ENCODE data around the gene MUC2. TPM values are rescaled to one million over a fixed set of nuclear protein-coding genes. Genes with fewer than 3 reads are reported as not detected.

The MUC2 gene
- total and polyA plus RNA-seq, 2 of the 4 experiments (the other 2 are of a cell fraction): not detected

DNA sequence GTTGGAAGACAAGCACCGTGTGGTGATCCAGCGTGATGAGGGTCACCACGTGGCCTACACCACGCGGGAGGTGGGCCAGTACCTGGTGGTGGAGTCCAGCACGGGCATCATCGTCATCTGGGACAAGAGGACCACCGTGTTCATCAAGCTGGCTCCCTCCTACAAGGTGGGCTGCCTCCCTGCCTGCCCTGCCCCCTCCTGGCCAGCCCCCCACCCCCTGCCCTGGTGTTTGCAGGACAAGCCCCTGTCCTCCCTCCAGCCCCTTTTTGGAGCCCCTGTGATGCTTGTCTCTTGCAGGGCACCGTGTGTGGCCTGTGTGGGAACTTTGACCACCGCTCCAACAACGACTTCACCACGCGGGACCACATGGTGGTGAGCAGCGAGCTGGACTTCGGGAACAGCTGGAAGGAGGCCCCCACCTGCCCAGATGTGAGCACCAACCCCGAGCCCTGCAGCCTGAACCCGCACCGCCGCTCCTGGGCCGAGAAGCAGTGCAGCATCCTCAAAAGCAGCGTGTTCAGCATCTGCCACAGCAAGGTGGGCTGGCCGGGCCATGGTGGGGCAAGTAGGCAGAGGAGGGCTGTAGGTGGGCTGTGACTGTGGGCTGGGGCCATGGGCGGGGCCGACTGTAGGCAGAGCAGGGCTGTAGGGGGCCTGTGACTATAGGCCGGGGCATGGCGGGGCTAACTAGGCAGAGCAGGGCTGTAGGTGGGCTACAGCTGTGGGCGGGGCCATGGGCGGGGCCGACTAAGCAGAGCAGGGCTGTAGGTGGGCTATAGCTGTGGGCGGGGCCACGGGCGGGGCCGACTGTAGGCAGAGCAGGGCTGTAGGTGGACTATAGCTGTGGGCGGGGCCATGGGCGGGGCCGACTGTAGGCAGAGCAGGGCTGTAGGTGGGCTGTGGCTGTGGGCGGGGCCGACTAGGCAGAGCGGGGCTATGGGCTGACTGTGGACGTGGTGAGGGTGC is 13.6 kb downstream of the MUC2 start:
- H3K27ac ChIP-seq (ENCODE audit: insufficient read depth, low read length): no peak overlapping the region
- no peak overlapping the region for H2BK20ac ChIP-seq (ENCODE audit: low read depth, low read length)
- no peak overlapping the region for H4K91ac ChIP-seq (ENCODE audit: insufficient read depth, low read depth, low read length)
- H3K4ac ChIP-seq (ENCODE audit: low read depth, low read length): no peak overlapping the region
- no peak overlapping the region for H3K14ac ChIP-seq (replicated peaks; ENCODE audit: low read depth, low read length)
- no peak overlapping the region for H3K9ac ChIP-seq (ENCODE audit: low read depth, low read length)
- H3K27me3 ChIP-seq (ENCODE audit: control insufficient read depth, insufficient read depth, low read length): no peaks in the 10 kb centered on the region; the same call in 1 of the 2 replicates
- dilution Hi-C loops (cut with HindIII; ENCODE audit: low sequenced_read_pairs, unreplicated experiment) (no loop called here), in situ Hi-C loops (cut with MboI; ENCODE audit: low sequenced_read_pairs) (no loop called here), intact Hi-C loops (cut with micrococcal nuclease) (no loop called here)
- no peaks in the 10 kb centered on the region for H3K4me1 ChIP-seq (ENCODE audit: control insufficient read depth, insufficient read depth, low read length)
- no peak overlapping the region for H2AK9ac ChIP-seq (replicated peaks; ENCODE audit: low read depth, low read length, poor library complexity)
- H3K36me3 ChIP-seq (ENCODE audit: control insufficient read depth, insufficient read depth, low read length): no peaks in the 10 kb centered on the region
- H3K18ac ChIP-seq (ENCODE audit: low read depth, low read length): no peak overlapping the region
- H2BK5ac ChIP-seq (ENCODE audit: low read depth, low read length, poor library complexity, severe bottlenecking): no peak overlapping the region
- no peak overlapping the region for H3K4me3 ChIP-seq (ENCODE audit: insufficient read depth, low read depth, low read length)
- WGBS, 2 experiments (ENCODE audit: extremely low coverage in 2 of 2, insufficient read length in 1 of 2): 83% methylated on average over 23 of the region's 40 CpGs; no CpG with 5 or more reads in 1 of the 2 experiments
- no TSS peak for BruUV-seq (replicated peaks)
- no peak overlapping the region for H4K5ac ChIP-seq (ENCODE audit: low read depth, low read length)
- H3K9me3 ChIP-seq (ENCODE audit: control insufficient read depth, insufficient read depth, low read length): peaks cover 8% of the 10 kb centered on the region; the same call in 1 of the 2 replicates
- ATAC-seq (ENCODE audit: low read depth) (no peak), DNase-seq (no peak)
- H4K20me1 ChIP-seq (ENCODE audit: insufficient read depth, low read length): peaks cover 5% of the 10 kb centered on the region; the same call in 1 of the 2 replicates
- ChIA-PET CTCF (no interaction called here), POLR2A (ENCODE audit: unreplicated experiment) (no interaction called here)
- no peak overlapping the region for H2BK15ac ChIP-seq (ENCODE audit: low read depth, low read length)
- no peak overlapping the region for H2BK120ac ChIP-seq (ENCODE audit: low read depth, low read length)
- H2AK5ac ChIP-seq (ENCODE audit: low read depth, low read length): no peak overlapping the region
- H3K79me1 ChIP-seq (ENCODE audit: low read depth in 1 of 2, low read length in 2 of 2): no peaks in the 10 kb centered on the region
- no peak overlapping the region for H3K56ac ChIP-seq (ENCODE audit: extremely low read depth, insufficient read depth, low read length)
- H3K23ac ChIP-seq (ENCODE audit: low read depth, low read length): no peak overlapping the region
- H3K4me2 ChIP-seq (ENCODE audit: low read depth, low read length): no peak overlapping the region
- TF ChIP-seq, protein P1, sequence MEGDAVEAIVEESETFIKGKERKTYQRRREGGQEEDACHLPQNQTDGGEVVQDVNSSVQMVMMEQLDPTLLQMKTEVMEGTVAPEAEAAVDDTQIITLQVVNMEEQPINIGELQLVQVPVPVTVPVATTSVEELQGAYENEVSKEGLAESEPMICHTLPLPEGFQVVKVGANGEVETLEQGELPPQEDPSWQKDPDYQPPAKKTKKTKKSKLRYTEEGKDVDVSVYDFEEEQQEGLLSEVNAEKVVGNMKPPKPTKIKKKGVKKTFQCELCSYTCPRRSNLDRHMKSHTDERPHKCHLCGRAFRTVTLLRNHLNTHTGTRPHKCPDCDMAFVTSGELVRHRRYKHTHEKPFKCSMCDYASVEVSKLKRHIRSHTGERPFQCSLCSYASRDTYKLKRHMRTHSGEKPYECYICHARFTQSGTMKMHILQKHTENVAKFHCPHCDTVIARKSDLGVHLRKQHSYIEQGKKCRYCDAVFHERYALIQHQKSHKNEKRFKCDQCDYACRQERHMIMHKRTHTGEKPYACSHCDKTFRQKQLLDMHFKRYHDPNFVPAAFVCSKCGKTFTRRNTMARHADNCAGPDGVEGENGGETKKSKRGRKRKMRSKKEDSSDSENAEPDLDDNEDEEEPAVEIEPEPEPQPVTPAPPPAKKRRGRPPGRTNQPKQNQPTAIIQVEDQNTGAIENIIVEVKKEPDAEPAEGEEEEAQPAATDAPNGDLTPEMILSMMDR (conservative IDR thresholded peaks at IDR 0.05; ENCODE audit: low read depth, low read length): no peak
- no peak for TF ChIP-seq POLR2A (IDR thresholded peaks at IDR 0.05; ENCODE audit: low read depth, low read length)
- no peak for TF ChIP-seq NFE2L2 (IDR thresholded peaks at IDR 0.05; ENCODE audit: low read depth, low read length)
- no peak for TF ChIP-seq CEBPB (IDR thresholded peaks at IDR 0.05; ENCODE audit: low read depth, low read length)
- no peak for TF ChIP-seq MAFK (IDR thresholded peaks at IDR 0.05; ENCODE audit: low read depth, low read length)
- no peak for TF ChIP-seq MAZ (IDR thresholded peaks at IDR 0.05; ENCODE audit: borderline replicate concordance, low read depth, low read length)
- TF ChIP-seq, protein P2, sequence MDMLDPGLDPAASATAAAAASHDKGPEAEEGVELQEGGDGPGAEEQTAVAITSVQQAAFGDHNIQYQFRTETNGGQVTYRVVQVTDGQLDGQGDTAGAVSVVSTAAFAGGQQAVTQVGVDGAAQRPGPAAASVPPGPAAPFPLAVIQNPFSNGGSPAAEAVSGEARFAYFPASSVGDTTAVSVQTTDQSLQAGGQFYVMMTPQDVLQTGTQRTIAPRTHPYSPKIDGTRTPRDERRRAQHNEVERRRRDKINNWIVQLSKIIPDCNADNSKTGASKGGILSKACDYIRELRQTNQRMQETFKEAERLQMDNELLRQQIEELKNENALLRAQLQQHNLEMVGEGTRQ (IDR thresholded peaks at IDR 0.05; ENCODE audit: low read depth, low read length): no peak
- no peak for TF ChIP-seq BHLHE40 (IDR thresholded peaks at IDR 0.05; ENCODE audit: low read depth, low read length)
- TF ChIP-seq CHD1 (IDR thresholded peaks at IDR 0.05; ENCODE audit: low read depth, low read length): no peak
- no peak for TF ChIP-seq RCOR1 (IDR thresholded peaks at IDR 0.05; ENCODE audit: insufficient replicate concordance, low read length)
- TF ChIP-seq FOS (IDR thresholded peaks at IDR 0.05; ENCODE audit: low read depth, low read length): no peak
- no peak for TF ChIP-seq RFX5 (IDR thresholded peaks at IDR 0.05; ENCODE audit: low read depth, low read length)
- no peak for TF ChIP-seq MXI1 (IDR thresholded peaks at IDR 0.05; ENCODE audit: borderline replicate concordance, low read depth, low read length)
- TF ChIP-seq SMC3 (IDR thresholded peaks at IDR 0.05; ENCODE audit: low read depth, low read length): no peak
- H3K9me1 ChIP-seq (ENCODE audit: insufficient read depth, low read length): peaks cover 5% of the 10 kb centered on the region; the same call in 1 of the 2 replicates
- H2AFZ ChIP-seq (replicated peaks; ENCODE audit: low read length, poor library complexity): peak overlapping the region; percentile 32
- no peak overlapping the region for H4K8ac ChIP-seq (ENCODE audit: low read depth in 2 of 2, low read length in 2 of 2)

All from IMR-90 (cell line).